Endothelial cell of hepatic sinusoid (primary cell): ENCODE measurements around the gene DNAH14.

Source experiments
- in situ Hi-C: cut with HindIII; loops from 2 replicates; pipeline ENCODE4 v1.10.0; 2017; ENCODE audit warnings: low sequenced_read_pairs

Gene DNAH14

DNA sequence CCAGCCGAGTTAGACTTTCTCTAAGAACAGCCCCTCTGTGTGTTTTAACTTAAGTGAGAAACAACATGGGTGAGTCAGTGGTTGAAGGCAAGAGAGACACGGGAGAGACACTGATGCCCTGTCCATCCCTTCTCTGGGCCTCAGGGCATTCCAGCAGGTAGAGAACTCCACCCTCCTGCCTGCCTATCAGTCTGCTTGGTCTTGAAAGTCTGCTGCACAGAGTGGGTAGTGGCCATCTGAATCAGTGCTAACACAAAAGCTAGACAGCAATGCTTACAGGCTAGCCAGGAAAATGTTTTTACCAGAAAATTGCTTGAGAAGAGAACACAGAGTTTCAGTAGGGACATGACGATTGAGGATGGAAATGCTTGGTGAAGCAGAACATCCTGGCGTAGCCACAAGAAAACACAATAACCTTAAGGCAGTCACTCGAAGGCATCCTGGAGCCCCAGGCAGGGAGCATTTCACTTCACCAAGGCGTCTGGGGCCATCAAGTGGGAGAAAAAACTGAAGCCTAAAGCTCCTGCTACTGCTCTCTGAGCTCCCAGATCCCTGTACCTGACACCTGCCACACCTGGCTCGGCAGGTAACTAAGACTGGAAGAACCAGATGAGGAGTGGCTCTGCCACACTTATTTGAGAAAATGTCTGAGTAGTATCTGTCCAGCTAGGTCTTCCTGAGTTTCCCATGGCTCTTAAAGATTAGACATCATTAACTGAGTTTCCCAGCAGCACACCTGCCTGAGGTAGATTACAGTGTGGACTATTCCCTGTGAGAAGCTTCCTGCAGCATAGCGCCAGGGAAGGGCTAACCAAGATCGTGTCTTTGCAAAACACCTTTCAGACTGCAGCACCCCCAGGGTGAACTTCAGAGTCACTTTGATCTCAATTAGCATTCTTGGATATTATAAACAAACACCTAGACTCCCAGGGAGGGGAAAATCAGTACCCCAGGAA, 516.4 kb downstream of the DNAH14 start:
- in situ Hi-C loops, result no loop called here

GRCh38 chr1:225446595-225446960, 517.1 kb downstream of the DNAH14 start:
- in situ Hi-C loops, result no loop called here

- in situ Hi-C loops, result no loop called here
Observed at GRCh38 chr1:225446981-225447615, 517.6 kb downstream of the DNAH14 start.

GRCh38 chr1:225447650-225448089, 518.2 kb downstream of the DNAH14 start:
- in situ Hi-C loops, result no loop called here

DNA sequence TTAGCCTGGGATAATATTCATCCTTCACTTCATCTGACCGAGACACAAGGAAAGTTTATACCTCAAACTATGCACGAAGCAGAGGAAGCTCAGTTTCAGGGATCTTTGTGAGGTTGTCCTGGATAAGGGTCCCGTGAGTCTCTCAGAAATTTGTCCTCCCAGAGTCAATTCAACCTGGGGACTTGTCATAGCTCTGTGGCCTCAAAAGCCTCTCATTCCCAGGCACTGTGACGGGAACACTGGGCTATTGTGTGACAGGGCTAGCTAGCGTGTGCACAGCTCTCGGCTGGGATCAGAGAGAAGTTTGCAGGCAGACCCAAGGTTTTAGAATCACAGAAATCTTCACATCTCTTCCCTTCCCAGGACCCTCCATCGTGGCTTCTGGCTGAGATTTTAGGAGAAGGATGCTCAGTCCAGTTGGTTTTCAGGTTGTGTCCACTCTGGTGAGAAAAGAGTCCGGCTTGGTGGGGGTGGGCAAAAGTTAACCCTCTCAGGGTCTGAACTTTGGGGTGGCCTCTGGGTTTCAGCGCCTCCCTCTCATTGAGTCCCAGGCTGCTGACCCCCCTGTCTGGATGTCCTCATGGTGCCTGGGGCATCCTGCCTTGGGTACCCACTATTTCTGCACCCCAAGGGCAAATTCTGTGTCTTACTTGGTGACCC, 518.8 kb downstream of the DNAH14 start:
- in situ Hi-C loops, result no loop called here
